Epithelial cell of proximal tubule (primary cell): ENCODE data around the gene ETS1. TPM values are rescaled to one million over a fixed set of nuclear protein-coding genes. Genes with fewer than 3 reads are reported as not detected.

Experiments used
- DNase-seq: peaks from one replicate; pipeline ENCODE4 v3.0.0-alpha.2; 2011; ENCODE audit warnings: low read depth
- H3K4me3 ChIP-seq: 2 replicates; pipeline ENCODE4 v1.5.1; 2011; ENCODE audit warnings: low read depth, mild to moderate bottlenecking, low read length
- total RNA-seq: library from RNA; depleted of rRNA; stranded (reverse); fragments of >200 nt; gene quantifications from 2 replicates; pipeline ENCODE4 v1.2.3, GENCODE V29; 2015
- TF ChIP-seq, protein P1 (sequence below): conservative IDR thresholded peaks from 2 replicates; pipeline ENCODE4 v1.5.1; 2012; ENCODE audit warnings: low read depth, mild to moderate bottlenecking, low read length

The ETS1 gene
- total RNA-seq, 1 donor from 2014 or later = 76.5 TPM

DNA sequence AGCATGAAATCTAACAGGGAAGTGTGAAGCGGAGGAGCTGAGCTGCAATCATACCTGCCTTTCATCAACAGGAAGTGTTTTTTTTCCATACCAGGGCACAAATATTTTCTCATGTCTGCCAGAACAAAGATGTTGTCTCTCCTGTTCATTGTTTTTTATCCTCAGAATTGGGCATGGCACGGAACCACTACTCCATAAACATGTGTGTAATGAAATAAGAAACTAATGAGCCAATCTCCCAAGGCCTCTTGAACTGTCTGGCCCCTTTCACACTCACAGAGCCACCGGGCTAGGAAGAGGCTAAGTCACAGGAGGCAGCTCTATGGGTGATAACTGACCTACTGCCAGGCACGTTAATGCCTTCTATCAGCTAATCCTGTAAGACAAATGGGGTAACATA, 124.4 kb downstream of the ETS1 start:
- no peak for DNase-seq

DNA sequence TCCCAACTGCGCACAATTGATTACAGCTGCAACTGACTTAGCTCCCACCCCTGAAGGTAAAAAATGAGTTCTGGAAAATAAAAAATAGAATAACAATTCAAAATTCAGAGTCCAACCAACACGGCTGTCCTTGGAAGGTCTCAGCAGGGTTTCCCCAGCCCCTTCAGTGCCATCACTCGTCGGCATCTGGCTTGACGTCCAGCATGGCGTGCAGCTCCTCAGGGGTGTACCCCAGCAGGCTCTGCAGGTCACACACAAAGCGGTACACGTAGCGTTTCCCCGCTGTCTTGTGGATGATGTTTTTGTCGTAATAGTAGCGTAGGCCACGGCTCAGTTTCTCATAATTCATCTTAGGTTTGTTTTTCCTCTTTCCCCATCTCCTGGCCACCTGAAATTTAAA, 125.2 kb downstream of the ETS1 start:
- TF ChIP-seq, protein P1, sequence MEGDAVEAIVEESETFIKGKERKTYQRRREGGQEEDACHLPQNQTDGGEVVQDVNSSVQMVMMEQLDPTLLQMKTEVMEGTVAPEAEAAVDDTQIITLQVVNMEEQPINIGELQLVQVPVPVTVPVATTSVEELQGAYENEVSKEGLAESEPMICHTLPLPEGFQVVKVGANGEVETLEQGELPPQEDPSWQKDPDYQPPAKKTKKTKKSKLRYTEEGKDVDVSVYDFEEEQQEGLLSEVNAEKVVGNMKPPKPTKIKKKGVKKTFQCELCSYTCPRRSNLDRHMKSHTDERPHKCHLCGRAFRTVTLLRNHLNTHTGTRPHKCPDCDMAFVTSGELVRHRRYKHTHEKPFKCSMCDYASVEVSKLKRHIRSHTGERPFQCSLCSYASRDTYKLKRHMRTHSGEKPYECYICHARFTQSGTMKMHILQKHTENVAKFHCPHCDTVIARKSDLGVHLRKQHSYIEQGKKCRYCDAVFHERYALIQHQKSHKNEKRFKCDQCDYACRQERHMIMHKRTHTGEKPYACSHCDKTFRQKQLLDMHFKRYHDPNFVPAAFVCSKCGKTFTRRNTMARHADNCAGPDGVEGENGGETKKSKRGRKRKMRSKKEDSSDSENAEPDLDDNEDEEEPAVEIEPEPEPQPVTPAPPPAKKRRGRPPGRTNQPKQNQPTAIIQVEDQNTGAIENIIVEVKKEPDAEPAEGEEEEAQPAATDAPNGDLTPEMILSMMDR = no peak
- DNase-seq = no peak
- H3K4me3 ChIP-seq = no peak overlapping the region

More for the DNA sequence above, 124.4 kb downstream of the ETS1 start:
- H3K4me3 ChIP-seq = no peak overlapping the region
- TF ChIP-seq, protein P1 = no peak

DNA sequence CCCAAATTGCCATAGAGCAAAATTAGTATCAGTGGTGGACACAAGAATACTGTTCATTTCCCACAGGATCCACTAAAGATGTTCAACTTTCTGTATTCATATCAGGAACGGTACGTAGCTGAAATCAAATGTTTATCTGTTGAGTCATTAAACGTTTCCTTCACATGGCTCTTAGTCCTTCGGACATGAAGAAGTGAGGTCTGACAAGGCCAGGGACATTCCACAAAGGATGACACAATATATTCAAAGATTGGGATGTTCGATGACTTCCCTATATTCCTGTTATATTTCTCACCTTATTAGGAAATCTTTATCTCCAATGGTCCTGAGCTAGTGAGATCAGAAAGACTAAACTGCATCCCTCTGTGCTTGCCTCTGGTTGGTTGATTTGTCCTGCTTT, 129.0 kb downstream of the ETS1 start:
- H3K4me3 ChIP-seq = no peak overlapping the region
- peak; percentile 56 for DNase-seq
- TF ChIP-seq, protein P1 = no peak

DNA sequence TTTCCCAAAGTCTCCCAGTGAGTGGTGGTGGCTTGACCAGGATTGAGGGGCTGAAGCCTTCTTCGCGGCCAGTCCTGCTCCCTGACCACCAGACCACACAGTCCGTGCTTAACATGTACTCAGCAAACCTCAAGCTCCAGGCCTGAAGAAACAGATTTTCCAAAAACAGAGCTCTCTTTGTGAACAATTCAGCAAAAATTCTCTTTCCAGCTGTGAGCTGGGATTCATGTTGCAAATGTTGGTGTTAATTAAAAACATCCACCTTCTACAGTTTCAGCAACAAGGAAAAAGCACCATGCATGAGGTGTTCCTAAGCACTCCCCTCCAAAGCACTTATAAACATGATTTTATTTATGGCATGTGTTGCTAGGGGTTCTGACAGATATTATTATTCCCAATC, 129.5 kb downstream of the ETS1 start:
- TF ChIP-seq, protein P1 = no peak
- DNase-seq = no peak

DNA sequence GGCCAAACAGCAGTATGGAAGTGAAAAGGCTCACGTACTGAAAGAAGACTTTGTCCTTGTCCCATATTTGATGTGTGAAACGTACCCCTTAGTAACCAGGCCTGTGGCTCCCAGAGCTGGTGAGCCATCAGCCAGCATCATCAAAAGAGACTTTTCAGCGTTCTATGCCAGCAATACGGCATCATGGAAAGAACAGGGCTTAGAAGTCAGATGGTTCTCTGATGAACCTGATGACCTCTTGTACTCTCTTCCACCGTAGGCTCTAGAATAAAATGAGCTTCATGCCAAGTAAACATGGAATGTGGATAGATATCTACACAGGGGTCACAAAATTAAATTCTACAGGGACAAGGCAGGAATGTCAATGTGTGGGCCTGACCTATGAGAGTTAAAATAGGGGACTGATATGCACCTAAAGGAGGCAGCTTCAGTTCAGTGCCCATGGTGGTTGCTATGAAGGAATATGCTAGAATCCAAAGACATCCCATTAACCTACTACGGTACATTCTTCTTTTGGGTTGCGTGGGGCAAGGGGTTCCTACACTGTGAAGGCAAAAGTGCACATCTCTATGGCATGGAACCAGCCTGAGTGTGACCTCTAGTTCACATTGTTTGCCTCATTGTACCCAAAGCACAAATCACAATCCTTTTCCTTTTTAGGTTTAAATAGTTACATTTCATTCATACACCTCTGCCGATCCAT, 130.6 kb downstream of the ETS1 start:
- H3K4me3 ChIP-seq = no peak overlapping the region
- TF ChIP-seq, protein P1 = no peak
- DNase-seq = no peak

More for the DNA sequence above, 129.5 kb downstream of the ETS1 start:
- no peak overlapping the region for H3K4me3 ChIP-seq

DNA sequence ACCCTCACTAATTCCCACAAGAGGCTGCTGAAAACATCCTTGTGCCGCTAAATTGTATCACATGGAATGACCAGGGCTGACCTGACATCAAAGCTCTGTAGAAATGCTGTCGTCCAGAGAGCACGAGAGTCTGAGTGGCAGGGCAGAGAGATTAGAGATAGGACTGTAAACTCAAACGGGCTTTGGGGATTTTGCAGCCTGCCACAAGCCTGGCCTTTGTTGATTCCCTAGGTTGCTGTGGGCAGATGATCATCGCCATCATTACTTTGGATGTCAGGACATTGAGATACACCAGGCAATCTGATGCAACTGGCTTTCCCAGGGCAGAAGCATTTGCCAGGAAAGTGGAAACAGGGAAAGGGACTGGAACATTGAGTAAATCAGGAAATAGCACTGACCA, 131.6 kb downstream of the ETS1 start:
- TF ChIP-seq, protein P1 = no peak

More for the DNA sequence above, 131.6 kb downstream of the ETS1 start:
- no peak overlapping the region for H3K4me3 ChIP-seq
- no peak for DNase-seq
